ENCODE data around the gene KLHL3.

The KLHL3 gene

GRCh38 chr5:137630216-137630971 is 105.5 kb downstream of the KLHL3 start:
- Histone ChIP-seq H3K4me3 (ENCODE audit: low read depth, low read length) (no peak overlapping the region), H3K36me3 (ENCODE audit: control insufficient read depth in 2 of 2, insufficient read depth in 1 of 2, low read length in 2 of 2) (no peaks in the 10 kb centered on the region), H3K9me3 (ENCODE audit: control insufficient read depth, insufficient read depth, low read depth, low read length) (no peaks in the 10 kb centered on the region), H3K27ac (ENCODE audit: extremely low read depth, low read depth, low read length) (no peak overlapping the region), H3K4me1 (ENCODE audit: control insufficient read depth, insufficient read depth, low read length) (no peaks in the 10 kb centered on the region)
- TF ChIP-seq SCRT2 (tag by site-specific recombination; IDR thresholded peaks at IDR 0.05) (no peak), MZF1 (tag by site-specific recombination; IDR thresholded peaks at IDR 0.05; ENCODE audit: borderline replicate concordance) (no peak), SP3 (tag by site-specific recombination; IDR thresholded peaks at IDR 0.05) (no peak), ZNF19 (tag by site-specific recombination; IDR thresholded peaks at IDR 0.05; ENCODE audit: low read depth) (no peak)
- POLR2A ChIA-PET: no interaction called here
- CTCF ChIA-PET: interaction anchor here (0.7 to 6.4 kb wide), 28 partner anchors 9 to 503 kb away, joined by 3 to 87 read pairs (median 4); partner anchors contain the start of gene KLHL3

- H3K36me3 ChIP-seq (ENCODE audit: control insufficient read depth in 2 of 2, insufficient read depth in 1 of 2, low read length in 2 of 2): no peaks in the 10 kb centered on the region
- H3K9me3 ChIP-seq (ENCODE audit: control insufficient read depth, insufficient read depth, low read depth, low read length): no peaks in the 10 kb centered on the region
- no peak overlapping the region for H3K4me3 ChIP-seq (ENCODE audit: low read depth, low read length)
- no peak overlapping the region for H3K27ac ChIP-seq (ENCODE audit: extremely low read depth, low read depth, low read length)
- H3K4me1 ChIP-seq (ENCODE audit: control insufficient read depth, insufficient read depth, low read length): no peaks in the 10 kb centered on the region
- ChIA-PET CTCF (interaction anchor here (0.6 to 6.4 kb wide), 36 partner anchors 9 to 980 kb away, joined by 3 to 87 read pairs (median 4); partner anchors contain the start of genes FAM13B and KLHL3), POLR2A (interaction anchor here (1.0 kb wide), 1 partner anchor 112 kb away, joined by 3 read pairs; no protein-coding TSS in a partner anchor)
- TF ChIP-seq ZNF311 (tag by site-specific recombination; IDR thresholded peaks at IDR 0.05; ENCODE audit: borderline replicate concordance): no peak
- TF ChIP-seq MEIS1 (CRISPR knock-in tag; IDR thresholded peaks at IDR 0.05; ENCODE audit: borderline replicate concordance): no peak
- no peak for TF ChIP-seq ZFHX2 (tag by site-specific recombination; conservative IDR thresholded peaks at IDR 0.05)
- no peak for TF ChIP-seq ZNF580 (tag by site-specific recombination; IDR thresholded peaks at IDR 0.05)
- TF ChIP-seq ZNF214 (tag by site-specific recombination; IDR thresholded peaks at IDR 0.05; ENCODE audit: borderline replicate concordance): no peak
- no peak for TF ChIP-seq ZBTB20 (tag by site-specific recombination; IDR thresholded peaks at IDR 0.05)
- TF ChIP-seq ZNF157 (tag by site-specific recombination; IDR thresholded peaks at IDR 0.05): no peak
- no peak for TF ChIP-seq TCF7L2 (IDR thresholded peaks at IDR 0.05; ENCODE audit: borderline replicate concordance, low read depth, low read length)
- no peak for TF ChIP-seq ZNF768 (tag by site-specific recombination; IDR thresholded peaks at IDR 0.05)
- no peak for TF ChIP-seq ZNF221 (tag by site-specific recombination; IDR thresholded peaks at IDR 0.05; ENCODE audit: borderline replicate concordance)
- TF ChIP-seq ZNF239 (tag by site-specific recombination; IDR thresholded peaks at IDR 0.05): no peak
- TF ChIP-seq ZNF169 (tag by site-specific recombination; IDR thresholded peaks at IDR 0.05): no peak
- no peak for TF ChIP-seq KLF10 (tag by site-specific recombination; IDR thresholded peaks at IDR 0.05)
- no peak for TF ChIP-seq ZNF394 (tag by site-specific recombination; IDR thresholded peaks at IDR 0.05; ENCODE audit: borderline replicate concordance)
- TF ChIP-seq ZNF692 (tag by site-specific recombination; IDR thresholded peaks at IDR 0.05): 0 out of 2 replicates have a peak, but pooled peaks have one; percentile 20
- TF ChIP-seq RBAK (tag by site-specific recombination; IDR thresholded peaks at IDR 0.05): no peak
- no peak for TF ChIP-seq HOXA7 (CRISPR knock-in tag; IDR thresholded peaks at IDR 0.05; ENCODE audit: borderline replicate concordance)
- no peak for TF ChIP-seq ZNF560 (tag by site-specific recombination; IDR thresholded peaks at IDR 0.05; ENCODE audit: borderline replicate concordance)
- TF ChIP-seq ZNF549 (tag by site-specific recombination; IDR thresholded peaks at IDR 0.05): no peak
- TF ChIP-seq ZNF510 (tag by site-specific recombination; IDR thresholded peaks at IDR 0.05; ENCODE audit: insufficient replicate concordance): no peak
- TF ChIP-seq ZNF248 (tag by site-specific recombination; IDR thresholded peaks at IDR 0.05): no peak
- TF ChIP-seq ZNF701 (tag by site-specific recombination; IDR thresholded peaks at IDR 0.05): no peak
- no peak for TF ChIP-seq ZNF514 (tag by site-specific recombination; IDR thresholded peaks at IDR 0.05)
- TF ChIP-seq ZFP41 (tag by site-specific recombination; IDR thresholded peaks at IDR 0.05; ENCODE audit: borderline replicate concordance): no peak
- TF ChIP-seq, protein P1, sequence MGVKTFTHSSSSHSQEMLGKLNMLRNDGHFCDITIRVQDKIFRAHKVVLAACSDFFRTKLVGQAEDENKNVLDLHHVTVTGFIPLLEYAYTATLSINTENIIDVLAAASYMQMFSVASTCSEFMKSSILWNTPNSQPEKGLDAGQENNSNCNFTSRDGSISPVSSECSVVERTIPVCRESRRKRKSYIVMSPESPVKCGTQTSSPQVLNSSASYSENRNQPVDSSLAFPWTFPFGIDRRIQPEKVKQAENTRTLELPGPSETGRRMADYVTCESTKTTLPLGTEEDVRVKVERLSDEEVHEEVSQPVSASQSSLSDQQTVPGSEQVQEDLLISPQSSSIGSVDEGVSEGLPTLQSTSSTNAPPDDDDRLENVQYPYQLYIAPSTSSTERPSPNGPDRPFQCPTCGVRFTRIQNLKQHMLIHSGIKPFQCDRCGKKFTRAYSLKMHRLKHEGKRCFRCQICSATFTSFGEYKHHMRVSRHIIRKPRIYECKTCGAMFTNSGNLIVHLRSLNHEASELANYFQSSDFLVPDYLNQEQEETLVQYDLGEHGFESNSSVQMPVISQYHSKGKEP (tag by site-specific recombination; IDR thresholded peaks at IDR 0.05): no peak
- TF ChIP-seq ZNF350 (tag by site-specific recombination; IDR thresholded peaks at IDR 0.05): no peak
- TF ChIP-seq SCRT2 (tag by site-specific recombination; IDR thresholded peaks at IDR 0.05): peak; percentile 41
- no peak for TF ChIP-seq ZNF140 (tag by site-specific recombination; IDR thresholded peaks at IDR 0.05)
- no peak for TF ChIP-seq MYNN (tag by site-specific recombination; IDR thresholded peaks at IDR 0.05; ENCODE audit: borderline replicate concordance)
Measured at GRCh38 chr5:137629646-137630045, 106.2 kb downstream of the KLHL3 start.
